Esophagus (tissue), 2 donors: ENCODE data around the gene MINAR1. TPM values are rescaled to one million over a fixed set of nuclear protein-coding genes. Genes with fewer than 3 reads are reported as not detected.

Experiments
- H3K27ac ChIP-seq, 2 donors: one replicate each; pipeline ENCODE4 v1.5.1; 2013; ENCODE audit warnings: low read depth in 2 of 2, mild to moderate bottlenecking in 2 of 2, inconsistent platforms in 1 of 2, low read length in 1 of 2, moderate library complexity in 1 of 2
- H3K27me3 ChIP-seq, 2 donors: one replicate each; pipeline ENCODE4 v1.6.1; 2013; ENCODE audit warnings: low read length in 2 of 2, control low read depth in 1 of 2, mild to moderate bottlenecking in 1 of 2; ENCODE audit not compliant: insufficient read depth in 2 of 2, control insufficient read depth in 1 of 2
- H3K36me3 ChIP-seq, 2 donors: one replicate each; pipeline ENCODE4 v1.6.1; 2013; ENCODE audit warnings: low read length in 1 of 2; ENCODE audit not compliant: control insufficient read depth in 2 of 2, insufficient read depth in 2 of 2
- H3K4me1 ChIP-seq, 2 donors: one replicate each; pipeline ENCODE4 v1.6.1; 2013; ENCODE audit warnings: low read length in 1 of 2; ENCODE audit not compliant: control insufficient read depth in 2 of 2, insufficient read depth in 2 of 2
- H3K4me3 ChIP-seq, 2 donors: one replicate each; pipeline ENCODE4 v1.5.1; 2013; ENCODE audit warnings: low read length in 2 of 2, mild to moderate bottlenecking in 2 of 2, low read depth in 1 of 2, moderate library complexity in 1 of 2
- H3K9me3 ChIP-seq, 2 donors: one replicate each; pipeline ENCODE4 v1.6.1; 2013; ENCODE audit warnings: mild to moderate bottlenecking in 2 of 2, low read depth in 1 of 2, low read length in 1 of 2, moderate library complexity in 1 of 2; ENCODE audit not compliant: control insufficient read depth in 2 of 2, insufficient read depth in 1 of 2
- WGBS, 2 donors: extraction: QIAGEN DNeasy Blood & Tissue Kit; methylation state at CpG; one replicate each; pipeline ENCODE4 v1.1.7; 2013; 5-methylcytosine and 5-hydroxymethylcytosine counted together
- polyA plus RNA-seq, 2 donors: library from polyadenylated mRNA; stranded (reverse); fragments of 200-250 nt; gene quantifications; one replicate each; pipeline ENCODE4 v1.2.3, GENCODE V29; 2013
- donor health status: healthy with polysubstance abuse.
- donor health status: Bipolar disorder and iron deficiency.

MINAR1 gene
- polyA plus RNA-seq, 2 donors, result 0.11 to 0.29 TPM

DNA sequence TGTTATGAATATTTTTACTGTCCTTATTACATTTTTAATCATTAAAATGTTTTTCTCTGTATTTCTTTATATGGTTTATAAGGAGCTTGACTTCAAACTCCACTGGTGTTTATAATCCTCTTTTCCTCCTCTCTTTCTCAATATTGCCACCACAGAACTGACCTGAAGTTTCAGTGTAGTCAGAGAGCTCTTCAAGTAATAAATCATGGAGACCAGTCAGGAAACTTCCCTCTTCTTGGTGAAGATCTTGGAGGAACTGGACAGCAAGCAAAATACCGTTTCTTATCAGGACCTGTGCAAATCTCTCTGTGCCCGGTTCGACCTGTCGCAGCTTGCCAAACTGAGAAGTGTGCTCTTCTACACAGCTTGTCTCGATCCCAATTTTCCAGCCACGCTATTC lies 23.8 kb downstream of the MINAR1 start:
- peaks cover 0 to 4% of the 10 kb centered on the region in 2 donors for H3K9me3 ChIP-seq
- no peaks in the 10 kb centered on the region for H3K36me3 ChIP-seq
- H3K4me1 ChIP-seq, result no peaks in the 10 kb centered on the region
- no peaks in the 10 kb centered on the region for H3K27me3 ChIP-seq
- H3K4me3 ChIP-seq, result no peak overlapping the region
- H3K27ac ChIP-seq, result no peak overlapping the region
- WGBS, 2 donors, result 84 to 87% methylated on average over 6 of the region's 6 CpGs

- Histone ChIP-seq H3K9me3 (peaks cover 0 to 4% of the 10 kb centered on the region in 2 donors), H3K4me1 (no peaks in the 10 kb centered on the region), H3K36me3 (no peaks in the 10 kb centered on the region), H3K4me3 (no peak overlapping the region), H3K27ac (no peak overlapping the region), H3K27me3 (no peaks in the 10 kb centered on the region)
- WGBS, 2 donors, result 81 to 83% methylated on average over 6 of the region's 6 CpGs
Measured at GRCh38 chr15:79458491-79458890, 26.4 kb downstream of the MINAR1 start.

DNA sequence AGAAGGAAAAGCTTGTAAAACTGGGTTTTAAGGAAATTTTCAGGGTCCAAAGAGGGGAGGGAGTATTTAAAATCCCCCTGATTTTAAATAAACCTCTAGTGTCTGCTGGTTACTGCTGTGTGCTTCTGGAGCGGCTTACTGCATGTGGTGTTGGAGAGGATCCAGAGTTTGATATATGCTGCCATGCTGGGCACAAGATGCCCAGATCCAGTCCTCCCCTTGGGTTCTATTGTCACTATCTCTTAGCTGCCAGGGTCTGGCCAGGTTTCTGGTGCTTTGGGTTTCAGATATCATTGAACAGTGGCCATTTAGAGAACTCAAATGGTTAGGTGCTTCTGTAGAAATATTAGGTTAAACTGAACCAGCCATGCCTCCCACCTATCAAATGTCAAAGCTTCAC lies 27.5 kb downstream of the MINAR1 start:
- peaks cover 0 to 4% of the 10 kb centered on the region in 2 donors for H3K9me3 ChIP-seq
- H3K4me3 ChIP-seq, result no peak overlapping the region
- H3K36me3 ChIP-seq, result no peaks in the 10 kb centered on the region
- no peaks in the 10 kb centered on the region for H3K27me3 ChIP-seq
- WGBS, 2 donors, result 91 to 95% methylated on average over 1 of the region's 1 CpG
- H3K27ac ChIP-seq, result no peak overlapping the region
- no peaks in the 10 kb centered on the region for H3K4me1 ChIP-seq

GRCh38 chr15:79463043-79463780 lies 31.1 kb downstream of the MINAR1 start:
- H3K36me3 ChIP-seq, result no peaks in the 10 kb centered on the region
- no peaks in the 10 kb centered on the region for H3K4me1 ChIP-seq
- no peak overlapping the region for H3K4me3 ChIP-seq
- 74 to 84% methylated on average over 18 of the region's 18 CpGs for WGBS, 2 donors
- no peaks in the 10 kb centered on the region for H3K27me3 ChIP-seq
- no peaks in the 10 kb centered on the region for H3K9me3 ChIP-seq
- no peak overlapping the region for H3K27ac ChIP-seq

DNA sequence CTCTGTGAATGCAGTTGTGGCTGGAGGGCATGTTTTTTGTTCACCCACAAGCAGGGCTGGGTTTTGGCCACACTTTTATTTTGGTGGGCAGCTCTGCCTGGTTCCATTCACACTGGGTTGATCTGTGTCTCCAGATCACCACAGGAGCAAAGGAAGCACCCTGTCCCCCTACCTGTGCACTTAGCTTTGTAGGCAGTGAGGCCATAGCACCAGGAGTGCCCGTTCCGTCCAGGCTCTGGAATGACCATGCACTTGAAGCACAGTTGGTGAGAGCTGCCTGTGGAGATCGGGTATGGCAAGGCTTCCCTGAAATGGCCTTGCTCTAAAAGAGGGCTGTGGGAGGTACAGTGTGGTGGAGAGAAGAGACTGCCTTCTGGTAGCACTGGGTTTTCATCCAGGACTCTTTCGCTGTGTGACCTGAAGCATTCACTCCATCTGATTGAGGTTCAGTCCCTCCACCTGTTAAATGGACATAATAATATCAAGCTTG lies 31.7 kb downstream of the MINAR1 start:
- Histone ChIP-seq H3K4me3 (no peak overlapping the region), H3K27ac (no peak overlapping the region), H3K36me3 (no peaks in the 10 kb centered on the region), H3K4me1 (no peaks in the 10 kb centered on the region), H3K27me3 (no peaks in the 10 kb centered on the region), H3K9me3 (no peaks in the 10 kb centered on the region)
- WGBS, 2 donors, result 91% methylated on average over 4 of the region's 4 CpGs

GRCh38 chr15:79466488-79466887 lies 34.4 kb downstream of the MINAR1 start:
- Histone ChIP-seq H3K4me1 (no peaks in the 10 kb centered on the region), H3K9me3 (no peaks in the 10 kb centered on the region), H3K27me3 (peaks cover 0 to 4% of the 10 kb centered on the region in 2 donors), H3K36me3 (no peaks in the 10 kb centered on the region), H3K27ac (no peak overlapping the region), H3K4me3 (no peak overlapping the region)
- 85 to 87% methylated on average over 3 of the region's 3 CpGs for WGBS, 2 donors

- no peaks in the 10 kb centered on the region for H3K4me1 ChIP-seq
- no peak overlapping the region for H3K27ac ChIP-seq
- no peaks in the 10 kb centered on the region for H3K36me3 ChIP-seq
- H3K4me3 ChIP-seq, result no peak overlapping the region
- H3K9me3 ChIP-seq, result no peaks in the 10 kb centered on the region
- peaks cover 0 to 4% of the 10 kb centered on the region in 2 donors for H3K27me3 ChIP-seq
- 91 to 92% methylated on average over 17 of the region's 17 CpGs for WGBS, 2 donors
Measured at GRCh38 chr15:79467865-79468586, 35.9 kb downstream of the MINAR1 start.

GRCh38 chr15:79472446-79472845 lies 40.3 kb downstream of the MINAR1 start:
- Histone ChIP-seq H3K4me3 (no peak overlapping the region), H3K36me3 (no peaks in the 10 kb centered on the region), H3K27me3 (peaks cover 0 to 4% of the 10 kb centered on the region in 2 donors), H3K9me3 (no peaks in the 10 kb centered on the region), H3K4me1 (no peaks in the 10 kb centered on the region), H3K27ac (no peak overlapping the region)
- WGBS, 2 donors, result 85 to 86% methylated on average over 3 of the region's 3 CpGs

DNA sequence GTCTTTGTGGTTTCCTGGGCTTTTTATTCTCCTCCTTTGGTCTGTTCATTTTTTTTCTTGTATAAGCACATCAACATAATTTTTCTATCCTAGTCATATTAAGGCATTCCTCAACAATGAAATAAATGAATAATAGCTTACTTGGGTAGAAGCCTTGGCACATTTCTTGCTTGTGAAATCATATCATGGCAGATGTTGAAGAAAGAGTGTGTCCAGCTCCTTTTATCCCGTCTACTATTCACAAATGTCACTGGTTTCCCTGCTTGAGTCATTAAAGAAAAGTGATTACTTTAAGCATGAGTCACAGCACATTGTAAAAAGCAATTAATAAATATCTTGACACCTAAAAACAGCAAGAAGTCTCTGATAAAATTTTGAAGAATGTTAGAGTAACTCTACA lies 42.1 kb downstream of the MINAR1 start:
- H3K36me3 ChIP-seq, result no peaks in the 10 kb centered on the region
- H3K4me1 ChIP-seq, result no peaks in the 10 kb centered on the region
- peaks cover 0 to 3% of the 10 kb centered on the region in 2 donors for H3K9me3 ChIP-seq
- no peak overlapping the region for H3K27ac ChIP-seq
- peaks cover 0 to 4% of the 10 kb centered on the region in 2 donors for H3K27me3 ChIP-seq
- H3K4me3 ChIP-seq, result no peak overlapping the region
- 23 to 39% methylated on average over 1 of the region's 1 CpG for WGBS, 2 donors
